ENCODE measurements around the gene NUDC.
"Not testable (repeated sequence)": the region's sequence is repeated elsewhere in the genome, so short reads cannot be mapped to it uniquely, and the experiment has no call there.

NUDC gene

DNA sequence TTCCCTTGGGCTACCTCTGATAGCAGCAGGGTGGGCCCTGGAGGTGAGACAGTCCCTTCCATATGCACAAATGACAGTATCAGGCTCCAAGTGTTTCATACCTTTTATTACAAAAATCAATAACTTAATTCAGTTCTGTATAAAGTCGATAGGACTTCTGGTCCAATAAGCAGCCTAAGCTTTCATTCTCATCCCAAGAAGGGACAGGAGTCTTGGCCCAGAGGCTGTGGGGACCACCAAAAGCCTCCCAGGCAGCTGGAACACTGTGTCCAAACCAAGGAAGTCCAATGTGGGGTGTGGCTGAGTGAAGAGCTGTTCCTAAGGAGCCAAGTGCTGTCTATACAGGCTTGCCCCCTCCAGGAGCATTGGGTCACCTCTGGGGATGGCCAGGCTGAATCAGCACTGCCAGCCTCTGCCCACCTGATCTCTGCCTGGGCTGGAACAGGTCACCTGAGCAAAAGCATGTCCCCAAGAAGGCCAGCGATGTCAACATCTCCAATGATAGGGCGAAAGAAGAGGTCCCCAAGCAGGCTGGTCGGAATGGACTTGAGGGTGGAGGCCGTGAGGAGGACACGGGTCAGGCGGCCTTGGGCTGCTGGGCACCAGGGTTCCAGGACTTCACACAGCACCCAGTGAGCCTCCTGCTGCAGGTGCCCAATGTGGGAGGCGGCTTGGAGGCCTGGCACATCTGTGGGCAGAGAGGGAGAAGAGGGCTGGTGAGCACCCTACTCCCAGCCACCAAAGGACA, 10.0 kb upstream of the NUDC start:
- no peak for DNase-seq (ENCODE audit: low spot score)

DNA sequence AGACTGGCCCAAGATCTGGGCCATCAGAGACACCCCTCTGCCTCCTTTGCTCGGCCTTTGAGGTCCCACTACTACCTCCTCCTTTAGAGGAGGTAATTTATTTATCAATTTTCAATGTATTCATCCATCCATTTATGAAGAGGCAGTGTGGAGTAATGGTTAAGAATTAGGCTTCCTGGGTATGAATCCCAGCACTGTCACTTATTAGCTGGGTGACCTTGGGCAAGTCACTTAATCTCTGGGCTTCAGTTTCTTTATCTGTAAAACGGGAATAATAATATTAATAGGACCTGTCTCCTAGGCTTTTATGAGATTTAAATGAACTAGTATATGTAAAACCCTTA, 9.4 kb upstream of the NUDC start:
- DNase-seq (ENCODE audit: low spot score) = no peak

DNA sequence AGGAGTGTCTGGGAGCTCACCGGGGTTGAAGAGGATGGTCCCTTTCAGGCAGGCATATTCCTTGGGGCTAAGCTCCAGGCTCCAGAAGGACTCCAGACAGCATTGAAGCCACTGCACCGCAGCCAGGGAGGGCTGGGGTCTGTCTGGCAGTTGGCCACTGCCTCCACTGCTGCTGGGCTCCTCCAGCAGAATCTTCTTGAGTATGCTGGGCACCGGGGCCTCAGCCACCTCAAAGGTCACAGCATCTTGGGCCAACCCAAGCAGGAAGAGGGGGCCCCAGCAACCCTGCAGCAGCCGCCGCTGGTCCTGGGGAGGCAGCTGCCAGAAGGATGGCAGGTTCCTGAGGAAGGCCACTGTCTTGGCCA, 8.2 kb upstream of the NUDC start:
- DNase-seq (ENCODE audit: low spot score) = no peak

DNA sequence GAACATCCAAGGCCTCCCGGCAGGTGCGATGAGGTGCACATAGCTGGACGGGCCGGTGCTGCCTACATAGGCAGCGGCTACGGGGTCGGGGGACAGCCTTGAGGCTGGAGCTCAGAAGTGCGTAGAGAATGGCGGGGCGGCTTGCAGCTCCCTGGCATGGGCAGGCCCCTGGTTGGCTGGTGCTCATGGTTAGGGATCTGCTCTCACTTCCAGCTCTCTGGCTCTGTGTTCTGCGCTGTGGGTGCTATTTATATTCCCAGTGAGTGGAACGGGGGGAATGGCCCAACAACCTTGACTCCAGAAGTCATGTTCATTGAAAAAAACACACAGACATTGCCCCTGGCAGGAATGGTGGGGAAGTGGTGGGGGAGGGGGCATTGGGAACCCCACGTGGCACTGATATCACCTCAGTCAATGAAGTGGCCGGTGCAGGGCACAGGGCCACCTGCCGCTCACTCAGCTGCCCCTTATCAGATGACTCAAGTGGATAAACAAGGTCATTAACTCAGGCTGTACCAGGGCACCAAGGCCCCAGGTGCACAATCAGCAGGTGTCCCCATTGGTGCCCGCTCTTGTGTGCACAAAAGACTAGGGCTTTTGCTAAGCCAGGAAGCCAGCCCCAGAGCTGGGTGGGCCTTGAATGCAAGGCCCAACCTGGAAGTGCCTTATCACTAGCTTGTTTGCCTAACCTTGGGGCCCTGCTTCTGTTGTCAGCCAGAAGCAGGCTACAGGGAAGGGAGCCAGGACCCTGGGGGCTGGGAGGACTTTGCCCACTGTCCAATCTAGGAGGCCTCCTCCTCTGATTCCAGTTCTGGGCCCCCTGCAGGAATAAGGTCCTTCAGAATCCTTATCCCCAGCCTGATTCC, 7.6 kb upstream of the NUDC start, which contains the start of gene NR0B2:
NR0B2 (minus strand) TSS at position 222 of the 866 bp plus-strand sequence; CDS start at position 187, 35 bp downstream.
- no peak for DNase-seq (ENCODE audit: low spot score)

DNA sequence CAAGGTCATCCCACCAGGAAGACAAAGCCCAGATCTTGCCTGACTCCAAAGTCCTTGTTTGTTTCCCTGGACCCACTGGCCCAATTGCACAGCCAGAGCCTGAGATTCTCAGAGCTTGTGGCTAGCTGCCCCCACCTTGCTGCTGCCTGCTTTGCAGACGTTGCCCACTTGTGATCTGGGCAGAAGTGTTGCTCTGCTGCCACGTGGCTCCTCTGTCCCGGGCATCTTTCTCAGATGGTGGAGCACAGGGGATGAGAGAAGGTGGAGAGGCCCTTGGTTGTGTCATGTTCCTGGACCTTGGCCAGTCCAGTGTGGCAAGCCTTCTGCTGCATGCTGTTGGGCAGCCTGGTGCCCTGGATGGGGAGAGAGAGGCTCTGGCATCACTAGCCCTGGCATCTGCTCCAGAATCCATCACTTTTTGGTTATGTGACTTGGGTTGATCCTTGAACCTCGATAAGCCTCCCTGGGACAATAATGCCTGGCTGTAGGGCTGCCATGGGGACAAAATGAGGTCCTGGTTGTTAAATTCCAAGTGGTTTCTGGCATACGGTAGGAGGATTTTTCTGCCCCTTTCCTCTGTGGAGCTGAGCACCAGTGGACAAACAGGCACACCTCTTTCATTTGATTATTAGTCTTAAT, 6.2 kb upstream of the NUDC start:
- no peak for DNase-seq (ENCODE audit: low spot score)

DNA sequence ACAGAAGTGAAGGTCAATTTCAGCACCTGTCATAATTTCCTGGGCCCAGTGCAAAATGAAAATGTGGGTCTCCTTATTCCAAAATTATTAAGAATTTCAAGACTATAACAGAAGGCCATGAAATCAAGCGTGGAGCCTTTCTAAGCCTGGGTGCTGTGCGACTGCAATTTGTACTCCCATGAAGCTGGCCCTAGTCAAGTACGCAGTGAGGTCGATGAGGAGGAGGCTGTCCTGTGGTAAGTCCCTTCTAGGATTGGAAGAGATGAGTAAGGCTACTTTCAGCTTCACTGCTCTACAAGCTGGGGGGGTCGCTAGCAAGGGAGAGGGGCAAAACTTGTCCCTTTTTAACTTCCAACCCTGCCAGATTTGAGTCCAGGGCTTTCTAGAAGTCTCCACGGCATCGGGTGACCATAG, 410 bp upstream of the NUDC start:
- no peak for DNase-seq (ENCODE audit: low spot score)

DNA sequence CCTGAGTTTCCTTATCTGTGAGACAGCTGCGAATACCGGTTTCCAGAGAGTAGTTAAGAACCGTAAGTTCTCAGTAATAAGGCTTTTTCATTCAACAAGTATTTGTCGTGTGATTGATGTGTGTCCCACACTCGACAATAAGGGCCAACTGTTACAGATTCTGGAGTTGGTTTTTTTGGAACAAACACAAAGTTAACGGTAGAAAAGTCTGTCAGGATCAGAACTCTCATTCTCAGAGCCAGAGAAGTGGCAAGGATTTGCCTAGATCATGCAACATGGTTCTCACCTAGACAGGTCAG, 837 bp downstream of the NUDC start:
- DNase-seq (ENCODE audit: low spot score) = no peak

DNA sequence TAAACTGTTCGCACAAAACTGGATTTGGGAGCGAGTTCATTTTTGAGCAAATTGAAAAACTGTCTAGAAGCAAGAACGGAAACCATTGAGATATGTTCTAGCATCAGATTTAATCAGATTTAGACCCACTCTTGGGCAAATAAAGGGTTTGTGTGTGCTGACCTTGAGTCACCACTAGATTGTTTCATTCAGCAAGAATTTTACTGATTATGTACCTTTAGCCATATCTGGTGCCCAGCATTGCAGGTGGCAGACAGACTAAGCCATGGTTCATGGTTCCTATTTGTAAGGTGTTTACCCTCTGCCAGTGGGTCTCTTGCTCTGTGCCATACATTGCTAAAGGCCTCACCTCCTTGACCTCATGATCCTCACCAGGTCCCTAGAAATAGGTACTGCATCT, 1.4 kb downstream of the NUDC start:
- no peak for DNase-seq (ENCODE audit: low spot score)

DNA sequence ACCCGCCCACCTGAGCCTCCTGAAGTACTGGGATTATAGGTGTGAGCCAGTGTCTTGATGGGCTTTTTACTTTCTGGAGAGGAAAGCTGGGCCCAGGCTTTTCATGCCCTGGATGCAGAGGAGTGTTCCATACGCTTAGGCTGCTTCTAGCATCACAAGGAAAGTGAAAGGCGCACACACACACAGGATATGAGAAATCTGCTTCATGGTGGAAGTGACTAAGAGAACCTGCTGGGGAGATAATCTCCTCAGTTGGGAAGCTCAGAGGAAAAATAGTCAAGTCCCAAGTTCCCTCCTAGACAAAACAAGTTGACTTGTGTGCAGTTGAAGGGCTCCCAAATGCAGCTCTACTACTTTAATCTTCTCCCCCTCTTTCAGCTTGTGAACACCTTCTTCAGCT, 2.2 kb downstream of the NUDC start:
- DNase-seq (ENCODE audit: low spot score) = no peak

DNA sequence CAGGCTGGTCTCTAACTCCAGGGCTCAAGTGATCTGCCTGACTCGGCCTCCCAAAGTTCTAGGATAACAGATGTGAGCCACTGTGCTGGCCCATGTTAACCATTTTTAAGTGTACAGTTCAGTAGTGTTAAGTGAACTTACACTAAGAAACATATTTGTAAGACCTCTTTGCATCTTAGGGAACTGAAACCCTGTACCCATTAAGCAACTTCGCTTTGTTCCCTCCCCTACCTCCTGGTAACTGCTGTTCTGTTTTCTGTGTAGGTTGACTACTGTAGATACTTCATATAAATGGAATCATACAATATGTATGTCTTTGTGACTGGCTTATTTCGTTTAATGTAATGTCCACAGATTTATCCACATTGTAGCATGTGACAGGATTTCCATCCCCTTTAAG, 11.0 kb downstream of the NUDC start:
- no peak for DNase-seq (ENCODE audit: low spot score)

DNA sequence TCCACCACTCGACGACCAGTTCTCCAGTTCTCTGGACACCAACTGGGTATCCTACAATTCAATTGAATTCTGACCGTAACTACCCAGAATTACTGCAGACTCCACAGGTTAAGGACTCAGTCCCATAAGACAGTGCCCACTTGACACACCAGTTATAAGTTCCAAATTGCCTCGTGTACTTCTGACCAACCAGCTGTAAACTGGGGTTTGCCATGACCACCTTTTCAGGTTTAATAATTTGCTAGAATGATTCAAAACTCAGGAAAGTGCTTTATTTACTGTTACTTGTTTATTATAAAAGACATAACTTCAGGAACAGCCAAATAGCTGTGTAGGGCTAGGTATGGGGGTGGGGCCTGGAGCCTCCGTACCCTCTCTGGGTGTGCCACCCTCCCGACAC, 15.3 kb downstream of the NUDC start:
- DNase-seq (ENCODE audit: low spot score) = no peak

DNA sequence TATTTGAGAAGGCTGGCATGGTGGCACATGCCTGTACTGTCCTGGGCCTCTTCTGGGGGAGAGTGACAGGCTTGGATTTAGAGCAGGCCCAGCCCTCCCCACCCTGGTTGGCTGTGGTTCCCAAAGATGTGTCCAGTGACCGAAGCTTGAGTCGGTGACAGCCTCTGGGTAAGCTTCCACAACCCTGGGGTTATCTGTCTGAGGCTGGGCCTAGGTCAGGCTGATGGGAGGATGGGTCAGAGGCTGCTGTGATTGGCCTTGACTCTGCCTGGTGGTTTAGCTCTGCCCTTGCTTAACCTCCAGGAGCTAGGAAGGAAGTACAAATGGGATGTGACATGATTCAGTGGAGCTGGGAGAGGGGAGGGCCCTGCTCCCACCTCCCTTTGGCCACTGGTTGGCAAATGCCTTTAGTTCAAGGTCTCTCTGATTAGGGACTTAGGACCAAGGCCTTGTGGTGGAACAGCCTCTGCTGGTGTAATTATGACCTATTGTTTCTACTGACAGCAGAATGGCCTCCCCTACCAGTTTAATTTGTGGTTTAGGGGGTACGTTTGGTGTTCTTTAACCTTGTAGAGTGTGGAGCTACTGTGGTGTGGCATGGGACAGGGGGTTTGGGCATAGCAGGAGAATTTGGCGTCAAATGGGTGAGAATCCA, 16.6 kb downstream of the NUDC start:
- no peak for DNase-seq (ENCODE audit: low spot score)

DNA sequence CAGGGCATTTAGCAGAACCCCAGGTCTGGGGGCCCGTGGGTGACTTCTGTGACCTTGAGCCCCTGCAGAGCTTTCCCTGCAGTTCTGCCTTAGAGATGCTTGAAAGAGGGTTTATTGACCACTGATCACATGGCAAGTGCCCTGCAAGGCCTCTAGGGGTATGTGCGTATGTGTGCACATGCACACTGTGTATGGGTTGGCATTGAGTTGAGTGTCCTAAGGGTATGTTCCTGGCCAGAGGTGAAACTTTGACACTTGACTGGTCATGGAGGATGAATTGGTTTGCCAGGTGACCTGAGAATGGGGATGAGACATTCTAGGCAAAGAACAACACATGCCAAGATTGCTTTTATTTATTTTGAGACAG, 17.1 kb downstream of the NUDC start:
- DNase-seq (ENCODE audit: low spot score) = no peak

DNA sequence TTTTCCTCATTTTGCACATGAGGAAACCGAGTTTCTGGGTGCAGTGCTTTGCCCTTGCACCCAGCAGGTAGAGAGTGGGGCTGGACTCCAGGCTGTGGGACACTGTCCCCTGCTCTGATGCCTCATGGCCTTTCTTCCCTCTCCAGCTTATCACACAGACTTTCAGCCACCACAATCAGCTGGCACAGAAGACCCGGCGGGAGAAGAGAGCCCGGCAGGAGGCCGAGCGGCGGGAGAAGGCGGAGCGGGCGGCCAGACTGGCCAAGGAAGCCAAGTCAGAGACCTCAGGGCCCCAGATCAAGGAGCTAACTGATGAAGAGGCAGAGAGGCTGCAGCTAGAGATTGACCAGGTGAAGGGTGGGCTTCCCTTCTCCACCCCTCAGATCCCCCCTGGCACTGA, 19.8 kb downstream of the NUDC start:
- DNase-seq (ENCODE audit: low spot score) = no peak

DNA sequence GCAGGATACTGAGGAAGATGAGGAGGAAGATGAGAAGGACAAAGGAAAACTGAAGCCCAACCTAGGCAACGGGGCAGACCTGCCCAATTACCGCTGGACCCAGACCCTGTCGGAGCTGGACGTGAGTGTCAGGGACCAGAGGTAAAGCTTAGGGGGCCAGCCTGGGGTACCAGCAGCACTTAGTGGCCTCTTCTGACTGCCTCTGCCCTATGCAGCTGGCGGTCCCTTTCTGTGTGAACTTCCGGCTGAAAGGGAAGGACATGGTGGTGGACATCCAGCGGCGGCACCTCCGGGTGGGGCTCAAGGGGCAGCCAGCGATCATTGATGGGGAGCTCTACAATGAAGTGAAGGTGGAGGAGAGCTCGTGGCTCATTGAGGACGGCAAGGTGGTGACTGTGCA, 21.1 kb downstream of the NUDC start:
- DNase-seq (ENCODE audit: low spot score) = no peak

DNA sequence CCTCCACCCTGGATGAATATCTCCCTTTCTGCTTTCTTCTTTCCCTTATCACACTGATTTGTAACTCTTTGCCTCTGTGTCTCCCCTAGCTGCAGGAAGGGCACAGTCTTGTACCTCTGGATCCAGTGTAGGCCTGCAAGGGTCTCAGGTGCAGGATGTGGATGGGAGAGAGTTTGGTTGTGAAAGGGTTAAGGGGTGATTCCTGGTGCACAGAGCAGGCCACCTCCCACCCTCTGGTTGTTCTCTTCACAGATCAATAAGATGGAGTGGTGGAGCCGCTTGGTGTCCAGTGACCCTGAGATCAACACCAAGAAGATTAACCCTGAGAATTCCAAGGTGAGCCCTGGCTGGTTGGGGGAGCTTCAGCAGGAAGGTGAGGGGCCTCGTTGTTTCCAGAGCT, 23.6 kb downstream of the NUDC start:
- no peak for DNase-seq (ENCODE audit: low spot score)

DNA sequence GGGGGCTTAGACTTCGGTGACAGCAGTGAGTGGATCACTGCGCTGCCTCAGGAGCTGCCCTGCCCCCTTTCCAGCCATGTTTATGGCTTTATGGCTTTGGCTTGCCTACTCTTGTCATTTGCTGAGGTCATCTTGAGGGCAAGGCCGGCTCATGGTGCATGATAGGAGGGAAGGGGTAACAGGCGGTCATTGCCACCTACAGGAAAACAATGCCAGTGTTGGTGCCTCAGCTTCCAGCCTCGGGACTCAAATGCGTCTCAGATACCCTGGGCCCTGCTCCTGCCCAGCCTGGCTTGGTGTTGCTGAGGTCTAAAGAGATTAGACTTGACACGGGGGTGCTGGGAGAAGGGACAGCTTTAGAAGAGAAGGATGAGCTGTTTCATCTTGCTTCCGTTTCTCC, 24.2 kb downstream of the NUDC start:
- no peak for DNase-seq (ENCODE audit: low spot score)

DNA sequence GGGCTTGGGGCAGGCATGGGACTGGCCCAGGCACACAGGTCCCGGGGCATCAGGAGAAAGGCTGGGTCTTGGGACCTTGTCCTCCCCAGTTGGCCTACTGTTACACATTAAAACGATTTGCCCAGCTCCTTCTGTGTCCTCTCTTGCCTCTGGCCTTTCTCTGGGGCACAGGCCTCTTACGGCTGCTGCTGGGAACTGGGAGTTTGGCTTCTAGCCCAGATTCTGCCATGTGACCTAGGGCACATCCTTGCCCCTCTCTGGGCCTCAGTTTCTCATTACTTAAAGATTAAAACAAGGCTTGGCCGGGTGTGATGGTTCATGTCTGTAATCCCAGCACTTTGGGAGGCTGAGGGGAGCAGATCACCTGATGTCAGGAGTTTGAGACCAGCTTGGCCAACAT, 24.7 kb downstream of the NUDC start:
- no peak for DNase-seq (ENCODE audit: low spot score)

DNA sequence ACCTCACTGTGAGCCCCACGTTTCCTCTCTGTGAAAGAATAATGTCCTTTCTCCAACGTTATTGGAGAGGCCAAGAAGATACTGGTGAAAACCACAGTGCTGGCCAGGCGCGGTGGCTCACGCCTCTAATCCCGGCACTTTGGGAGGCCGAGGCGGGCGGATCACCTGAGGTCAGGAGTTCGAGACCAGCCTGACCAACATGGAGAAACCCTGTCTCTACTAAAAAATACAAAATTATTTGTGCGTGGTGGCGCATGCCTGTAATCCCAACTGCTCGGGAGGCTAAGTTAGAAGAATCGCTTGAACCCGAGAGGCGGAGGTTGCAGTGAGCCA, 27.1 kb downstream of the NUDC start:
- not testable (repeated sequence) for DNase-seq (ENCODE audit: low spot score)

DNA sequence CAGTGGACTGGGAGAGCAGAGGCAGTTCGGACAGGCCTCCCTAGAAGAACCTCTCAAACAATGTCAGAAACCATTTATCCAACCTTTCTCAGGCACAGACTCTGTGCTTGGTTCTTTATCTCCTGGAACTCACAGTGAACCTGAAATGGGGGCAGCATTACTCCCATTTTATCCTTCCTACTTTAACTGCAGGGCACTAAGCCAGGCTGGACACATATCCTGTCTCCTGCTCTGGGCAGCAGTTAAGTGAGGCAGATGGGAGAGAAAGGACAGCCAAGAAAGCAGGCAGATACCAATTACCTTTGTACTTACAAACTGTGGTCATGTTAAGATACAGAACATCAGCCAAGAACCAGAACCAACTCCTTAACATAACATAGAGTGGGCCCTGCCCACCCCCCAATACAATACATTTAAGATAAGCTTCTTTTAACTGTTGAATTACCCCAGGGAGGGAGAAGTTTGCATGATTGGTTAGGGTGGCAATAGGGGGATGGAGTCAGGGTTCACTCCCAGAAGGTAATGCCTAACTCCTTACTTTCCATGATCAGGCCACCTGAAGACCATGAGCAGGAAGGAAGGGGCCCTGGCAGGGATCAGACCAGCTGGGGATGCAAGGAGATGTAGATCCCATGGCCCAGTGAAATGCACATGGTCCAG, 27.9 kb downstream of the NUDC start:
- DNase-seq (ENCODE audit: low spot score) = no peak

DNA sequence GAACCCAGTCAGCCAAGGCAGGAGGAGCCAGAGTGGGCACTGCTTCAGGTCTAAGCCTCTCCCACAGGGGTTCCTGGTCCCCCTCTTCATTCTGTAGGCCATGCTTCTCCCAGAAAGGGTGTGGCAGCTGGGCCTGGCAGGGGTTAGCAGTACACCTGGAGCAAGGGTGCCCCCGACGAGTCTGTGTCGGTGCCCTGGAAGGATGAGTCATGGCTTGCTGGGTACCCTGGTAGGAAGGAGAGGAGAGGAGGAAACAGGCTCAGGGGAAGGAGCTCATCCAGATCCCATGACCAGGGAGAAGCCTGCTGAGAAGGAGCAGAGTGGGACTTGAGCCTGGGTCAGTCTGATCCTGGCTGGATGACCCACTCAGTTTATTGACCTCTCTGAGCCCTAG, 28.4 kb downstream of the NUDC start:
- no peak for DNase-seq (ENCODE audit: low spot score)

DNA sequence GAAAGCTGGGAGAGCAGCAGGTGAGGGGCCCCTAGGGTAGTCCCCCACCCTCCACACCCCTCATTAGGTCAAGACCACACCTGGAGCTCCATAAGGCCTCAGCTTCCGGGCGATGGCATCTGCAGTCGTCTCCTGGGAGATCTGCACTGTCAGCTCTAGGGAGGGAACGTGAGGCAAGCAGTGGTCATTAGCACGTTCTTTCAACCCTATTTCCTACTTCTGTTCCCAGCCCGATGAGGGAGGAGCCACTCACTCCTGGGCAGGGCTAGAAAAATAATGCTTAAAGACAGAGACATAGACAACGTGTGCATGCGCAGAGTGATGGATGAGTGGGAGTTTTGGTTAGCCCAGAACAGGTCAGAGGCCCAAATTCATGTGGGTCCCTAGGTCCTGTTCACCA, 29.1 kb downstream of the NUDC start:
- no peak for DNase-seq (ENCODE audit: low spot score)

DNA sequence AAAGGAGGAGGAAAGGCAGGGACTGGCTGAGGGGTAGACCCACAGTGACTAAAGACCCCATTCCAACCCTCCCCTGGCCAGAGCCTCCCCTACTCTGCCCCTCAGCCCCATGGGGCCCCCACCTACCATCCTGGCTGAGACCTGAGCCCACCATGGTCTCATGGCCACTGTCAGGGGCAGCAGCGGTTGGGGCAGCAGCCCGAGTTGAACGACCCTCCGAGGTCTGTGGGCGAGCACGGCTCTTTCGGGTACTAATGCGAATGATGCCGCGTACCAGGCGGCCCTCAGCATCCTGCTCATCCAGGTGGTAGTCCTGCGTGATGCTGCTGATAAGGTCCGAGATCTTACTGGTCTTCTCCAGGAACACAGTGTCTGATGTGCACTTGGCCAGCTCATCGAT, 29.7 kb downstream of the NUDC start:
- no peak for DNase-seq (ENCODE audit: low spot score)
